ENCODE results near the gene TM7SF3. TPM values are rescaled to one million over a fixed set of nuclear protein-coding genes. Genes with fewer than 3 reads are reported as not detected.

TM7SF3 gene
- total RNA-seq, result 77.0 TPM

GRCh38 chr12:27014085-27014858, at the start of gene TM7SF3:
Gene TM7SF3, minus strand, starts transcription at chr12:27014384. Its CDS starts 216 bp downstream, at chr12:27014168.

GRCh38 chr12:26937863-26938700, 76.1 kb downstream of the TM7SF3 start, which contains the start of the genes FGFR1OP2 and INTS13:
Gene FGFR1OP2, plus strand, starts transcription at chr12:26938470. Its CDS starts 15,689 bp downstream, at chr12:26954159.
Gene INTS13, minus strand, starts transcription at chr12:26937981. Its CDS starts 1,178 bp downstream, at chr12:26936803.

Other genes with a start within 250 kb of the TM7SF3 start
- gene ITPR2, start 181.2 kb downstream of the TM7SF3 start, total RNA-seq, result 48.5 TPM
- 24.7 TPM for gene INTS13, start 76.4 kb downstream of the TM7SF3 start, total RNA-seq
- 56.0 TPM for gene FGFR1OP2, start 75.9 kb downstream of the TM7SF3 start, total RNA-seq
- gene MED21, start 8.2 kb upstream of the TM7SF3 start, total RNA-seq, result 113 TPM
- not detected for gene C12orf71, start 68.2 kb upstream of the TM7SF3 start, total RNA-seq
- 25.0 TPM for gene STK38L, start 229.9 kb upstream of the TM7SF3 start, total RNA-seq

All from parietal lobe (tissue), 1 donor.